NCI-H187 (cell line): Measurements from ENCODE around the gene TTYH2.
"Not testable (repeated sequence)": the region's sequence is repeated elsewhere in the genome, so short reads cannot be mapped to it uniquely, and the experiment has no call there.

Experiments
- DNase-seq, 2 experiments: peaks; one replicate each; lab custom pipeline; 2025; lab: John Stamatoyannopoulos, UW

Gene TTYH2

GRCh38 chr17:74262601-74263000 lies 49.2 kb downstream of the TTYH2 start:
- no peak for DNase-seq

GRCh38 chr17:74267054-74267453 lies 53.7 kb downstream of the TTYH2 start:
- DNase-seq = not testable (repeated sequence)

DNA sequence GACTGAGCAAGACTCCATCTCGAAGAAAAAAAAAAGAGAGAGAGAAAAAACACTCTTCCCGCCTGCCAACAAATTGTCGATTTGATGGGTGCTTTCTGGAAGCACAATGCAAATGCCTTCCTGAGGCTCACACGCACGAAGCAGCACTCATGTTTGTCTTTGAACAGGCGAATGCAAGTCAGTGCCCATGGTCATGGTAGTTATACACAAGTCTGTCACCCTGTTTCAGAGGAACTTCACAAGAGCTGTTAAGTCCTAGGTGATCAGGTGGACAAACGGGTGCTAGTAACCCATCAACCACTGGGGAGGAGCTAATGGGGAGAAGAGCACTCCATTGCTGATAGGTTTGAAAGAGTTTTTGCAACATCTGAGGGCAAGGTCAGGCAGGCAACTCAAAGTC lies 54.2 kb downstream of the TTYH2 start:
- no peak for DNase-seq

GRCh38 chr17:74267987-74268499 lies 54.7 kb downstream of the TTYH2 start:
- DNase-seq = no peak

- DNase-seq = no peak
Measured at GRCh38 chr17:74268558-74268957, 55.2 kb downstream of the TTYH2 start.

GRCh38 chr17:74270333-74270732 lies 57.0 kb downstream of the TTYH2 start:
- DNase-seq = no peak

GRCh38 chr17:74271281-74271680 lies 57.9 kb downstream of the TTYH2 start:
- DNase-seq = no peak

DNA sequence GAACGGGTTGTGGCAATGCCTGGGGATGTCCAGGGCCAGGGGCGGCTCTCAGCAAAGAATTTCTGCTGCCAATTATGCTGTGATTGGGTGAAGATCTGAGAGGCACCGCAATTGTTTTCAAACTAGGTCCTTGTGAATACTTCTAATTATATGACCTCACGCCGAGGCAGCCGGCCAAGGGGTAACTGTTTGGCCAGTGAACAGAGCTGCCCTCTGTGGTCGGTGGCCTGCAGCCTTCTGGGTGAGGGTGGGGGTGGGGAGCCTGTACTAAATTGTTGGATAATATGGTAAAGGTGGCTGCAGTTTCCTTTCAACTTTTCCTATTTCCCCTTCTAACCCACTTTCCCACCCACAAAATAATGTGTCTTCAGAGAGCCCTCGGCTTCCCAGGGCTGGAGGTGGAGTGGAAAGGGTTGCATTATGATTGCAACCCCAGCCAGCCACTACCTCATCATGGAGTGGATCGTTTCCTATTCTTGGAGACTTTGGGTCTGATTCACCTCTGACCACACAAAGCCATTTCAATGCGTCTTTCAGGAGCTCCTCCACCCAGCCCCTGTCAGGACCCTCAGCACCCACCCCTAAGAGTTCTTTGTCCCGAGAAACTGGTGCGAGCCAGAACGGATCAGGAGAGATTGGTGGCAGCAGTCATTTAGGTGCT lies 58.7 kb downstream of the TTYH2 start:
- no peak for DNase-seq

DNA sequence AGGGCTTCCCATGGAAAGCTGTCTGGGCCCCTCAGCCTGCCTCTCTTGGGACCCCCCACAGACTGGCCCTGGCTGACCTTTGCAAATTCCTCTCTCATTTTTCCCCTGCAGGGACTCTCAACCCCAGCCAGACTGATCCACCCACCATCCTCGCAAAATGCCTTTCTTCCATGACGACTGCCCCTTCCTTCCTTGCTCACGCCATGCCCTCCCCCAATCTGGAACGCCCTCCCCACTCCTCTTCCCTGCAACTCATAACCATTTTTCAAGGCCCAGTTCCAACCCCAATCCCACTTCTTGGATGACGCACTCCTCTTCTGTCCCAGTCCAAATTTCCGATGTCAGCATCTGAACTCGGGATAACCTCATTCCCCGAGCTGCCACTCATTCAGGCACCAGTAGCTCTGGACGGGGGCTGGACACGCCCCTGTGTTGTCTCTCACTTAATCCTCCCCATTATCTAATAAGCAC lies 59.4 kb downstream of the TTYH2 start:
- DNase-seq = no peak

- peak; percentile 66 to 82 for DNase-seq
Measured at GRCh38 chr17:74274060-74274708, 60.8 kb downstream of the TTYH2 start, which contains the start of gene DNAI2. TSS of gene DNAI2 (plus strand) at chr17:74274234. CDS start at chr17:74281818, 7,584 bp downstream.

DNA sequence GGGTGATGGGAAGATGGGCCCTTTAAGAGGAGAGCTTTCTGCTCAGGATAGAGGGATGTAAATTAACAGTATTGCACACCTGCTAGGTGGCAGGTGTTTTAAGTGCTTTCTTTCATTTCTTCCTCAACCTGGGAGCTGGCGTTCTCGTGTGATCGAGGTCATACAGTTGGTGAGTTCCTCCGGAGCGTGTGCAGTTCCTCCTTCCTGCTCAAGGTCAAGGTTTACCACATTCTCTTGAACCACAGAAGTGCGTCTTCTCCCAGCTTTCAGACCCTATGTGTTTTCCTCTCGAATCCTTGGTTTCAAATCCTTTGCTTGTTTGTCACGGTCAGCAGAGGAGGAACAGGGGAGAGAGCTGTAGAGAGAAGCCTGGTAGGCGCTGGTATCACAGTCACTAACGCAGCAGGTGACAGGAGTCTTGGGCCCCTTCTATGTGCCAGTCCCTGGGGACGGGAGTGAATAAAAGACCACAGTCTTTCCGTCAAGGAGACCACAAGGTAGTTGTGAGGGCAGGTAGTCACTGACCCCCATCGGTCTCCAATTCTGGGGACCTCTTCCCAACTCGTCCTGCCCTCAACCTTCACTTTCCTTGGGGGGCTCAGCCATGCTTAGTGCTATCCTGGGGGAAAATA lies 61.5 kb downstream of the TTYH2 start:
- peak; percentile 42 to 76 for DNase-seq

GRCh38 chr17:74276051-74276476 lies 62.7 kb downstream of the TTYH2 start:
- no peak for DNase-seq

DNA sequence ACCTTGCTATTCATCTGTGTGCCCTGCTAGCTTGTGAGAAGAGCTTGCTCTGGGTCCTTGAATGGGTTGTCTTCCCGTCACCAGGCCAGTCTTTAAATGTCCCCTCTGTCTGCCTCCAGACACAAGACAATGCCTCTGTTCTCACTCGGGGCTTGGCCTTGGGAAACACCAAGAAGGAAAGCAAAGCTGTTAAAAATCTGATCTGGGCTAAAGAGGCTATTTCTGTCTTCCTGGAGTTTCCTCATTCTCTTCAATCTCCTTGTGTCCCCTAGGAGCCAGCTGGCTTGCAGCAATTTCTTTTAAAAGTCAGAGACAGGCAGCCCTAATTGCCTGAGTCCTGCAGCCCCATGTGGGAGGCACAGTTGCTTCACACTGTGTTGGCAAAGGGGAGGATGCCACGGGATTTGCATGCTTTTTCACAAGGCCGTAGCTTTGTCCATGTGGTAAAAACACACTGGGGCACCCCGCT lies 63.2 kb downstream of the TTYH2 start:
- DNase-seq = no peak

GRCh38 chr17:74277935-74278334 lies 64.6 kb downstream of the TTYH2 start:
- no peak for DNase-seq

DNA sequence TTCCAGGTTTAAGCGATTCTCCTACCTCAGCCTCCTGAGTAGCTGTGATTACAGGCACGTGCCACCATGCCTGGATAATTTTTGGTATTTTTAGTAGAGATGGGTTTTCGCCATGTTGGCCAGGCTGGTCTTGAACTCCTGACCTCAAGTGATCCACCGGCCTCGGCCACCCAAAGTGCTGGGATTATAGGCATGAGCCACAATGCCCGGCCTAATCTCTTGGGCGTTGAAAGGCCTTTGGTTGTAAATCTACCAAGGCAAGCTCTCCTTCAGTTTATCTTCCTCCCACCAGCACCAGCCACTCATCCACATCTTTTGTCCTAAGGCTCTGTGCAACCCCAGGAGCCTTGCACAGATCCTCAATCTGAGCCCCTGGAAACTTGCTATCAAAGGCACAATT lies 66.2 kb downstream of the TTYH2 start:
- not testable (repeated sequence) for DNase-seq

DNA sequence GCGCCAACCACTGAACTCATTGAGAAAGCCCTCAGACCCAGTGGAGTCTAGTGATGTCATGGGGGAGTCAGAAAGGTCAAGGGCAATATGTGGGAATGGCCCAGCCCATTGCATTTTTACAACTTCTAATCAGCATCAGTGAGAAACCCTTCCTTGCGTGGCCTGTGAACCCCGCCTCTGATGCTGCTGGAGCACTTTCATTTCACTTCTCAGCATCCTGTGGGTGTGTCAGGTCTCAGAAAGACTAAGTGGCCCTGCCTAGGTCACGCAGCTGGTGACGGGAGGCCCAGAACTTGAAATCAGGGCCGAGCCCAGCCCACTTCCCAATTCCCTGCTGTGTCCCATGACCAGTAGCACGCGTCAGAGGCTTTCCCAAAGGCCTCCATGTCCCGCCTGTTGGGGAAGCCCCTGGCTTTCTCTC lies 66.7 kb downstream of the TTYH2 start:
- no peak for DNase-seq

DNA sequence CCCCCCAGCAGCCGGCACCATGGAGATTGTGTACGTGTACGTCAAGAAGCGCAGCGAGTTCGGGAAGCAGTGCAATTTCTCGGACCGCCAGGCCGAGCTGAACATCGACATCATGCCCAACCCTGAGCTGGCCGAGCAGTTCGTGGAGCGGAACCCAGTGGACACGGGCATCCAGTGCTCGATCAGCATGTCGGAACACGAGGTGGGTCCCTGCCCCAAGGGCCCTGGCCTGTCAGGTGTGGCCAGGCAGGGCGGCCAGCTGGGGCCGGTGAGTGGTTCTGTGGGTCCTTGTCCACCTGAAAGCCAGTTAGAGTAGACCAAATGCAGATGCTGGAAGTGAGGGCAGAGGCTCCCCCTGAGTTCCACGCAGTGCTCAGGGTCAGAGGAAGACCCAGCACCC lies 68.4 kb downstream of the TTYH2 start:
- DNase-seq = no peak

- not testable (repeated sequence) for DNase-seq
Measured at GRCh38 chr17:74282274-74282586, 68.9 kb downstream of the TTYH2 start.

- no peak for DNase-seq
Measured at GRCh38 chr17:74282587-74283370, 69.4 kb downstream of the TTYH2 start.

- no peak for DNase-seq
Measured at GRCh38 chr17:74283371-74283673, 70.0 kb downstream of the TTYH2 start.

DNA sequence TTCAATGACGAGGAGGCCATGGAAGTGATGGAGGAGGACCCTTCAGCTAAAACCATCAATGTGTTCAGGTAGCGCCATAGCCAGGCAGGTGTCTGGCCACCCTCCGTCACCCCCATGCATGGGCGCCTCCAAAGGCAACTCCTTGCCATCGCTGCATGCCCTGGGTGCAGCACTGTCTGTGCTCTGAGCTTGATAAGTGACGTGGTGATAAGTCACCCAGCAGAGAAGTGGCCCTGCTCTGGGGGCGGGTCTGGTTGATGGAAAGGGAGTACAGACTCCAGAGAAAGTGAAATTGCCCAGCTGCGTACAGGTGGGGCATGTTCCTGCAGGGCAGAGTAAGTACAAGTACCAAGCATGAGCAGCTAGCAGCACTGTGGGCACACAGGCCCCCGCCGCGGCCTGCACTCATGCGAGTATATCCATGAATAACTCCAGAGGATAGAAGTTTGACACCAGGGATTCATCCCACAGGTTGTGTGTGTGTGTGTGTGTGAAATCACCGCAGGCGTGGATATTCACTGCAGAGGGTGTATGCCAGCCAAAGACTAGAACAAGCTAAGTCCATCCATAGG lies 73.7 kb downstream of the TTYH2 start:
- no peak for DNase-seq

GRCh38 chr17:74288785-74289184 lies 75.4 kb downstream of the TTYH2 start:
- DNase-seq = no peak
